HepG2 (cell line): ENCODE data around the gene OR2A5.

Experiments
- BRF2 ChIP-seq: sonication (generic); formaldehyde crosslinking; IDR thresholded peaks from 2 replicates; pipeline ENCODE4 v1.8.1; 2022; ENCODE audit warnings: mild to moderate bottlenecking, missing genetic modification reagents
- CBFB ChIP-seq: sonication (generic); formaldehyde crosslinking; IDR thresholded peaks from 2 replicates; pipeline ENCODE4 v1.4.0; 2020; ENCODE audit warnings: missing genetic modification reagents
- JUN ChIP-seq: sonication (generic); formaldehyde crosslinking; IDR thresholded peaks from 2 replicates; pipeline ENCODE4 v1.4.0; 2020; ENCODE audit warnings: mild to moderate bottlenecking, missing genetic modification reagents
- NPAS2 ChIP-seq: sonication (generic); formaldehyde crosslinking; IDR thresholded peaks from 2 replicates; pipeline ENCODE4 v1.8.0; 2022; ENCODE audit warnings: mild to moderate bottlenecking, missing genetic modification reagents, borderline replicate concordance
- SKIL ChIP-seq: sonication (generic); formaldehyde crosslinking; IDR thresholded peaks from 2 replicates; pipeline ENCODE4 v1.8.0; 2022; ENCODE audit warnings: missing genetic modification reagents, mild to moderate bottlenecking, moderate library complexity, borderline replicate concordance
- ZNF468 ChIP-seq: sonication (generic); formaldehyde crosslinking; IDR thresholded peaks from 2 replicates; pipeline ENCODE4 v1.8.0; 2022; ENCODE audit warnings: mild to moderate bottlenecking, moderate library complexity, missing genetic modification reagents

- no peak for TF ChIP-seq NPAS2 (CRISPR knock-in tag)
- TF ChIP-seq ZNF468 (CRISPR knock-in tag) = no peak
- TF ChIP-seq JUN (CRISPR knock-in tag) = no peak
- TF ChIP-seq BRF2 (CRISPR knock-in tag) = no peak
- TF ChIP-seq CBFB = no peak
- no peak for TF ChIP-seq SKIL
These were observed 44.0 kb upstream of the OR2A5 start for GRCh38 chr7:144004703-144005102.
